Esophagus muscularis mucosa (tissue), 4 donors: Measurements from ENCODE around the gene LDLRAD3. TPM values are rescaled to one million over a fixed set of nuclear protein-coding genes. Genes with fewer than 3 reads are reported as not detected.

Experiments used
- DNase-seq: peaks from one replicate; pipeline ENCODE4 v3.0.0-alpha.2; 2017; ENCODE audit errors: extremely low spot score
- H3K27ac ChIP-seq, 4 donors: fragments of 200-600 bp; sonication (generic); replicated peaks in 1 of 4; 1 replicate in 3 of 4; 2 replicates in 1 of 4; pipeline ENCODE4 v1.5.1; 2016 to 2019; ENCODE audit warnings: mild to moderate bottlenecking in 1 of 4
- H3K27me3 ChIP-seq, 4 donors: fragments of 200-600 bp; sonication (generic); one replicate each; pipeline versions ENCODE4 v1.5.1 to v1.6.0; 2016 to 2019
- H3K36me3 ChIP-seq, 4 donors: fragments of 200-600 bp; sonication (generic); one replicate each; pipeline ENCODE4 v1.5.1; 2016 to 2019
- H3K4me1 ChIP-seq, 4 donors: fragments of 200-600 bp; sonication (generic); one replicate each; pipeline ENCODE4 v1.5.1; 2016 to 2019
- H3K4me3 ChIP-seq, 4 donors: fragments of 200-600 bp; sonication (generic); 1 replicate in 2 of 4; 2 replicates in 2 of 4; pipeline ENCODE4 v1.5.1; 2016 to 2019; ENCODE audit warnings: mild to moderate bottlenecking in 4 of 4, moderate library complexity in 1 of 4
- H3K9me3 ChIP-seq, 4 donors: fragments of 200-600 bp; sonication (generic); 1 replicate in 3 of 4; 2 replicates in 1 of 4; pipeline ENCODE4 v1.5.1; 2016 to 2019
- CTCF ChIP-seq, 3 experiments: fragments of 200-600 bp in 2 of 3; fragments of 450-650 bp in 1 of 3; sonication (generic) in 2 of 3; IDR thresholded peaks; one replicate each; pipeline ENCODE4 v1.5.1; 2017 to 2019; ENCODE audit warnings: antibody characterized with exemption in 3 of 3, mild to moderate bottlenecking in 2 of 3, moderate library complexity in 1 of 3
- EP300 ChIP-seq: sonication (generic); formaldehyde crosslinking; IDR thresholded peaks from one replicate; pipeline ENCODE4 v1.6.1; 2017; ENCODE audit warnings: antibody characterized with exemption
- POLR2A ChIP-seq: fragments of 450-650 bp; IDR thresholded peaks from one replicate; pipeline ENCODE4 v1.6.1; 2017; ENCODE audit warnings: antibody characterized with exemption, moderate library complexity, mild to moderate bottlenecking, low read depth
- POLR2AphosphoS5 ChIP-seq, 2 donors: sonication (generic); formaldehyde crosslinking; IDR thresholded peaks; one replicate each; pipeline ENCODE4 v1.6.1; 2017; ENCODE audit warnings: antibody characterized with exemption in 2 of 2
- WGBS: methylation state at CpG from one replicate; pipeline ENCODE4 v1.1.5; 2018; 5-methylcytosine and 5-hydroxymethylcytosine counted together
- intact Hi-C: fragments of 100-400 bp; cut with DNase I; formaldehyde crosslinking; loops from one replicate; pipeline ENCODE4 v1.15.1; 2023
- total RNA-seq, 4 donors: library from RNA; depleted of rRNA; stranded (reverse); fragments of >200 nt; gene quantifications; one replicate each; pipeline versions ENCODE4 v1.1.0 to v1.2.1, GENCODE V29; 2016

The LDLRAD3 gene
- total RNA-seq, 4 donors from 2014 or later = 6.8 to 8.7 (median 8.2) TPM

DNA sequence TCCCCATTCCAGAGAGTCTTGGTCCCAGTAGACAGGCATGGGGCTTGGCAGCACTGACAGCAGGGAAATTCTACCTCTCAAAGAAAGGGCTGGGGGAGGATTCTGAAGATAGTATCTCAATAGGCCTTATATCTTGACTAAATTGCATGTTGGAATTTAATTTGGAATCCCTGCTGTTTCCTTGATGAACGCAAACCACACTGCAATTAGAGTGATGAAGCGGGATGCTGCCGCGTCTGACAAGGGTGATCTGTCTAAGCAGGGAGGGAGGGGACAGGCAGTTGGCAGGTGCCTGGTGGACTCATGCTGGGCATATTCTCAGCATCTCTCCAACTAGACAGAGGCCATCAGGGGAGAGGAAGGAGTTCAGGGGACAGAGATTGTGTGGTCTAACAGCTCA is 296.9 kb downstream of the LDLRAD3 start:
- intact Hi-C loops = no loop called here
- H3K4me1 ChIP-seq = no peaks in the 10 kb centered on the region
- WGBS = 96% methylated on average over 4 of the region's 4 CpGs

GRCh38 chr11:36241497-36241896 is 297.6 kb downstream of the LDLRAD3 start:
- Histone ChIP-seq H3K4me3 (no peak overlapping the region), H3K9me3 (no peaks in the 10 kb centered on the region), H3K36me3 (no peaks in the 10 kb centered on the region), H3K4me1 (no peaks in the 10 kb centered on the region), H3K27ac (no peak overlapping the region), H3K27me3 (no peaks in the 10 kb centered on the region)
- DNase-seq = no peak
- no peak for TF ChIP-seq POLR2A
- TF ChIP-seq CTCF (IDR thresholded peaks at IDR 0.05) = no peak
- TF ChIP-seq EP300 = no peak
- TF ChIP-seq POLR2AphosphoS5 (IDR thresholded peaks at IDR 0.05) = no peak
- intact Hi-C loops = no loop called here
- 81% methylated on average over 1 of the region's 1 CpG for WGBS

More for the DNA sequence above, 296.9 kb downstream of the LDLRAD3 start:
- Histone ChIP-seq H3K36me3 (no peaks in the 10 kb centered on the region), H3K4me3 (no peak overlapping the region), H3K27ac (no peak overlapping the region), H3K27me3 (no peaks in the 10 kb centered on the region), H3K9me3 (no peaks in the 10 kb centered on the region)
- TF ChIP-seq CTCF (IDR thresholded peaks at IDR 0.05) (no peak), EP300 (no peak), POLR2AphosphoS5 (IDR thresholded peaks at IDR 0.05) (no peak), POLR2A (no peak)
- no peak for DNase-seq

DNA sequence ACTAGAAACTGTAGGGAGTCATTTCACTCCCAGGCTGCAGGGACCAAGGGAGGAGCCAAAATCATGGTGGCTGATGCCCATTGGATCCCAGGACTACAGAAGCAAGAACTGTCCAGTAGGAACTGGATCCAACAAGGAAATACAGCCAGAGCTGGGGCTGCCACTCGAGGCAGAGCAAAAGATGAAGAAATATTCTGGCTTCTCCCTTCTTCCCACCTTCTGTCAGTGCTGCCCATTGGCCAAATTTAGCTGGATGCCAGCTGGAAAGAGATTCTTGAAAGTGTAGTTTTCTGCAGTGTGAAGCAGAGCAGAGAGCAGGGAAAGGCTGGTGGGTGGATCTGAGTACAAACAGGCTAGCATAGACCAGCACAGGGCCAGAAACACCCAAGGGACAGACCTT is 299.8 kb downstream of the LDLRAD3 start:
- H3K4me3 ChIP-seq = no peak overlapping the region
- DNase-seq = no peak
- H3K4me1 ChIP-seq = no peaks in the 10 kb centered on the region
- intact Hi-C loops = no loop called here
- TF ChIP-seq POLR2AphosphoS5 (IDR thresholded peaks at IDR 0.05) = no peak
- TF ChIP-seq EP300 = no peak
- no peak for TF ChIP-seq POLR2A
- H3K9me3 ChIP-seq = no peaks in the 10 kb centered on the region
- no peaks in the 10 kb centered on the region for H3K27me3 ChIP-seq
- H3K27ac ChIP-seq = no peak overlapping the region
- no peaks in the 10 kb centered on the region for H3K36me3 ChIP-seq
- 73% methylated on average over 1 of the region's 1 CpG for WGBS

- TF ChIP-seq CTCF (IDR thresholded peaks at IDR 0.05) = no peak
- TF ChIP-seq POLR2AphosphoS5 (IDR thresholded peaks at IDR 0.05) = no peak
- TF ChIP-seq POLR2A = no peak
- TF ChIP-seq EP300 = no peak
- intact Hi-C loops = no loop called here
- H3K4me3 ChIP-seq = no peak overlapping the region
- 61% methylated on average over 3 of the region's 3 CpGs for WGBS
- peaks cover 0 to 7% (median 0%) of the 10 kb centered on the region in 4 donors for H3K27me3 ChIP-seq
- H3K36me3 ChIP-seq = no peaks in the 10 kb centered on the region
- no peaks in the 10 kb centered on the region for H3K4me1 ChIP-seq
- H3K27ac ChIP-seq = no peak overlapping the region
- DNase-seq = no peak
- H3K9me3 ChIP-seq = peaks cover 0 to 9% (median 6%) of the 10 kb centered on the region in 4 donors
These were observed 303.6 kb downstream of the LDLRAD3 start for GRCh38 chr11:36247493-36247892.

DNA sequence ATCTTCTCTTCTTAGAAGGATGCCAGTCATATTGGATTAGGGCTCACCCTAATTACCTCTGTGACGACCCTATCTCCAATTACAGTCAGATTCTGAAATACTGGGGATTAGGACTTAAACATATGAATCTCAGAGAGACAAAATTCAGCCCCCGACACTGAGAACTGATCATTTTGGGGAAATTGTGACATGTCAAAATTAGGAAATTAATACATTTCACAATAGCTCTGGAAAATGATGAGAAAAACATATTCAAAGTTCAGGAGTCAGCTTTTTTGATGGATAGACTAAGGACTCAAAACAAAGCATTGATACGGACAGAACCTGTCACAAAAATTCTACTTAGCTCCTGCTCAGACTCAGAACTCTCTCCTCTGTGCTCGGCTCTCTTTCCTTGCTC is 304.6 kb downstream of the LDLRAD3 start:
- WGBS = 77% methylated on average over 4 of the region's 4 CpGs

More for the DNA sequence above, 304.6 kb downstream of the LDLRAD3 start:
- H3K27me3 ChIP-seq = peaks cover 0 to 7% (median 0%) of the 10 kb centered on the region in 4 donors
- no peak overlapping the region for H3K27ac ChIP-seq
- intact Hi-C loops = no loop called here
- H3K4me3 ChIP-seq = no peak overlapping the region
- peaks cover 0 to 9% (median 6%) of the 10 kb centered on the region in 4 donors for H3K9me3 ChIP-seq
- DNase-seq = no peak
- TF ChIP-seq CTCF (IDR thresholded peaks at IDR 0.05) (no peak), POLR2A (no peak), EP300 (no peak), POLR2AphosphoS5 (IDR thresholded peaks at IDR 0.05) (no peak)
- H3K36me3 ChIP-seq = no peaks in the 10 kb centered on the region
- no peaks in the 10 kb centered on the region for H3K4me1 ChIP-seq
